Stimulated activated CD4-positive, alpha-beta T cell treated with anti-CD3 and anti-CD28 coated beads, Interleukin-1b, Interleukin-23, amount 100 ng/mL, for 1 hour (primary cell): ENCODE data around the gene C3orf49.

Experiments
- DNase-seq, 2 donors: peaks; one replicate each; pipeline ENCODE4 v3.0.0-alpha.2; 2020; ENCODE audit warnings: low read depth in 2 of 2

The C3orf49 gene

GRCh38 chr3:63886858-63887257 lies 67.8 kb downstream of the C3orf49 start:
- no peak for DNase-seq

DNA sequence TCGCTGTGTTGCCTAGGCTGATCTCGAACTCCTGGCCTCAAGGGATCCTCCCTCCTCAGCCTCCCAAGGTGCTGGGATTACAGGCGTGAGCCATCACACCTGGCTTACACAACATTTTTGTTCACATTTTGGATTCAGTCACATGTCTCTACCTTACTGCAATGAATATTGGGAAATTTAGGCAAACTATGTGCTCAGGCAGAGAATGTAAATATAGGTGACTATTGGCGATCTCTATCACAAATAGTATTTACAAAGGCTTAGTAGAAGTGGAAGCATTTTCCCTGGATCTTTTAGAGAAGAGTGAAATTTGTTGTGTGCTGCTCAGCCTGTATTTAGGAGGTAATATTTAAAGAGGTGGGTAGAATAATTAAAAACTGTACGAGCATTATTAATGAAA lies 72.4 kb downstream of the C3orf49 start:
- no peak for DNase-seq

DNA sequence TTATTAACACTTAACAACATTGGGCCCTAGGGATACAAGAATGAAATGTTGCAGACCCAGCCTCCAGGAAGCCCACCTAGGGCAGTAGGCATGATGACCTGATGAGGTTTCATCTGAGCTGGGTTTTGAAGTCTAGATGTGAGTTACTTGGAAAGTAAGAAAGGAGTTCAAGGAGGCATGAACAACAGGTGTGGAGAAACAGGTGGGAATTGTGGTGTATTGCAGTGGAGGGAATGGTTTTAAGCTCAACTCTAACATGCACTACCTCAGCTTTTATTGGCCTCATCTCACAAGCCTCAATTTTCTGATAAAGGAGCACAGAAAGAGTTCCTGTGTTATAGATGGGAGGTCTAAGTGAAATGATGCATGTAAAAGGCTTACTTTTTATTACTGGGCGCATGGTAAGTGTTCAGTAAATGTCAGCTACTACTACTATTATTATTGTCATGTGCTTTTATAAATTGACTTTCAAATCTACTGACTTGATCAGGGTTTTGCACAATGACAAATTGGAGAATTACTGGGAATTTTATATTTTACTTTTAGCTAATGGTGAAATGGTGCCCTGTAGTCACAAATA lies 73.8 kb downstream of the C3orf49 start:
- DNase-seq, result no peak

DNA sequence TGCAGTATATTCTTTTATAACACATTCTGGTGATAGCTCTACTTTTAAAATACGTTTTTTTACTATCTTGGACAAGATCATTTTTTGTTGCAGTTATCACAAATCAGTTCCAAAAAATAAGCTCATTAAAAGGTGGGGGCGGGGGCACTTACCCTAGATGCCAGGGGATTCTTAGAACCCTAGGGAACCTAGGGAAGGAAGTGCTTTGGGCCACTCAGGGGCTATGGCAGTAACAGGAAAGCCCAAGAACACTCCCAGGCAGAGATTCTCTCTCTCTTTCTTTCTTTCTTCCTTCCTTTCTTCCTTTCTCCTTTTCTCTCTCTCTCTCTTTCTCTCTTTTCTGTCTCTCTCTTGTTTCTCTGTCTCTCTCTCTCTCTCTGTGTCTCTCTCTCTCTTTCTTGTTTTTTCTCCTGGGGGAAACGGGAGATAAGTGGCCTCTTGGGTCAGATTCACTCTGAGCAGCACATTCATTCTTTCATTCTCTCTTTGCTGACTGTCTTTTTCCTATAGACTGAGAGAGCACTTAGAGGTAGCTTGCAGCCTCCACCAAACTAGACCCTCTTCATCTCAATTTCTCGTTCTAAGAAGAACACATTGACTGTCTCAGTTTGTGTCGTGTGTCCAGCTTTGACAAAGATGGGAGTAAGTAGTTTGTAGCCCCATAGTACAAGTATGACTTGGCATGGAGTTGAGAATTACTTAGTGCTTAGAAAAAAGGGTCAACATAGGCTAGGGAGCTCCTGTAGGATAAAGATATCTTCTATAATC lies 76.5 kb downstream of the C3orf49 start:
- DNase-seq, result no peak

DNA sequence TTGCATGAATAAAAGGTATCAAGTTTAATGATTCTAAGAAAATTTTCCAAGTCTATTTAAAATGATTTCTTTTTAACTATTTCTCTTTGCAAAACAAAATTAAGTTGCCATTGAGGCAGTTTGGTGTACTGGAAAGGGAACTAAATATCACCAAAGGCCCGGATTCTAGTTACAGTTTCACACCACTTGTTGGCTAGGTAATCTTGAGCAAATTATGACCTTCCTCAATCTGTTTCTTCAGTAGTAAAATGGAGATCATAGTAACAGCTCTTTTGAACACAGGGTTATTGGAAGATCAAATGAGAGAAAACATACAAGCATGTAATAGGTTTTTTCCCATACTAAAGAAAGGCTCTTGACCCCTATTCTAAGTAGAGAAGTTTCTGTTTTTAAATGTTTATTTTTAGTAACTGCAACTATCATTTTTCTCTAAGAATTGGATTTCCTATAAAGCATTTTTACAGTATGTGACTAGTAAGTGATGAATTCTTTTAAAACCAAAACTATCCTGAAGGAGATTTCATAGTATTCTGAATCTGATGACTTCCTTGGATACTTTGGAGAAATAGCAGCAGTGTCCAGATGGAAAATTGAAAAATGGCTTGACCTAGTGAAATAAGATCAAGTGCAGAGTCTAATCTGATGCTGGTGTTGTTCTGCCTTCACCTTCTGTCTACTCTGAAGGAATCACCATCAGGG lies 77.4 kb downstream of the C3orf49 start:
- DNase-seq, result no peak
